HG02798 (cell line): Measurements from ENCODE around the gene SPECC1L.

Source experiments
- ATAC-seq: cut with Tn5 transposase; IDR thresholded peaks from one replicate; pipeline ENCODE4 v1.9.1; 2021; ENCODE audit warnings: mild to moderate bottlenecking; ENCODE audit not compliant: unreplicated experiment, poor library complexity

Gene SPECC1L

GRCh38 chr22:24435861-24436371 is 165.3 kb downstream of the SPECC1L start:
- ATAC-seq, result no peak

- no peak for ATAC-seq
Observed at GRCh38 chr22:24436553-24436952, 165.9 kb downstream of the SPECC1L start.

DNA sequence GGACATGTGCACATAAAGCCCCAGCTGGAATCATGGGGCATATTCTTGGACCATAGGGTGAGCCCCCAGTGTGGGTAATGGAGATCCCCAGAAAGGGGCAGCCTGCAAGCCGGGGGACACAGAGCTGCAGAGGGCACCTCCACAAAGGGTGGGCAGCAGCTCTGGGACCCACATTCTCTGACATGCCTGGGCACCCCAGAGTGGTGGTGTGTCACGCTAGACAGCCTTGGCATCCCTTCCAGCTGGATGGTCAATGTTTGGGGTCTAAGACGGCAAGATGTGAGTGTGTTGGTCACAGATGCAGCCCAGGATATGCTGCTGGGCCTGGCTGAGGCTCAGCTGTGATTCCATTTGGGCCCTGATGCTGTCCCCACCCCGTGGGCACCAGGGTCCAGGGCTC is 166.5 kb downstream of the SPECC1L start:
- ATAC-seq, result no peak

GRCh38 chr22:24437741-24438328 is 167.2 kb downstream of the SPECC1L start:
- no peak for ATAC-seq

DNA sequence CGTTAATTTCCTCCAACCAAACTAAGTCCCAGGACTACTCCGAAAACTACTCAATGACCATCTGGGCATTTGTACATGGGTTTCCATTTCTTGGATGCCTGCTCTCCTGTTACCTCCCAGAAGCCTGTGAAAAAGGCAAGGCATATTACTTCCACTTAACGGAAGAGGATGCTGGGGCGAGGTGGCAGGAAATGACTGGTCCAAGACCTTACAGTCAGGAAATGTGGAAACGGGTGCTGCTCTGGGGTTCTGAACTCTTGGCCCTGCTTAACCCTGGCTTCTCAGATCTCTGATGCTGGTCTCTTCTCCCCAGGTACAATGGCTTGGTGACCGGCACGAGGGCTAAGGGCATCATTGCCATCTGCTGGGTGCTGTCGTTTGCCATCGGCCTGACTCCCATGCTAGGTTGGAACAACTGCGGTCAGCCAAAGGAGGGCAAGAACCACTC is 169.7 kb downstream of the SPECC1L start:
- ATAC-seq, result no peak

DNA sequence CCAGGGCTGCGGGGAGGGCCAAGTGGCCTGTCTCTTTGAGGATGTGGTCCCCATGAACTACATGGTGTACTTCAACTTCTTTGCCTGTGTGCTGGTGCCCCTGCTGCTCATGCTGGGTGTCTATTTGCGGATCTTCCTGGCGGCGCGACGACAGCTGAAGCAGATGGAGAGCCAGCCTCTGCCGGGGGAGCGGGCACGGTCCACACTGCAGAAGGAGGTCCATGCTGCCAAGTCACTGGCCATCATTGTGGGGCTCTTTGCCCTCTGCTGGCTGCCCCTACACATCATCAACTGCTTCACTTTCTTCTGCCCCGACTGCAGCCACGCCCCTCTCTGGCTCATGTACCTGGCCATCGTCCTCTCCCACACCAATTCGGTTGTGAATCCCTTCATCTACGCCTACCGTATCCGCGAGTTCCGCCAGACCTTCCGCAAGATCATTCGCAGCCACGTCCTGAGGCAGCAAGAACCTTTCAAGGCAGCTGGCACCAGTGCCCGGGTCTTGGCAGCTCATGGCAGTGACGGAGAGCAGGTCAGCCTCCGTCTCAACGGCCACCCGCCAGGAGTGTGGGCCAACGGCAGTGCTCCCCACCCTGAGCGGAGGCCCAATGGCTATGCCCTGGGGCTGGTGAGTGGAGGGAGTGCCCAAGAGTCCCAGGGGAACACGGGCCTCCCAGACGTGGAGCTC is 170.2 kb downstream of the SPECC1L start:
- ATAC-seq, result no peak

DNA sequence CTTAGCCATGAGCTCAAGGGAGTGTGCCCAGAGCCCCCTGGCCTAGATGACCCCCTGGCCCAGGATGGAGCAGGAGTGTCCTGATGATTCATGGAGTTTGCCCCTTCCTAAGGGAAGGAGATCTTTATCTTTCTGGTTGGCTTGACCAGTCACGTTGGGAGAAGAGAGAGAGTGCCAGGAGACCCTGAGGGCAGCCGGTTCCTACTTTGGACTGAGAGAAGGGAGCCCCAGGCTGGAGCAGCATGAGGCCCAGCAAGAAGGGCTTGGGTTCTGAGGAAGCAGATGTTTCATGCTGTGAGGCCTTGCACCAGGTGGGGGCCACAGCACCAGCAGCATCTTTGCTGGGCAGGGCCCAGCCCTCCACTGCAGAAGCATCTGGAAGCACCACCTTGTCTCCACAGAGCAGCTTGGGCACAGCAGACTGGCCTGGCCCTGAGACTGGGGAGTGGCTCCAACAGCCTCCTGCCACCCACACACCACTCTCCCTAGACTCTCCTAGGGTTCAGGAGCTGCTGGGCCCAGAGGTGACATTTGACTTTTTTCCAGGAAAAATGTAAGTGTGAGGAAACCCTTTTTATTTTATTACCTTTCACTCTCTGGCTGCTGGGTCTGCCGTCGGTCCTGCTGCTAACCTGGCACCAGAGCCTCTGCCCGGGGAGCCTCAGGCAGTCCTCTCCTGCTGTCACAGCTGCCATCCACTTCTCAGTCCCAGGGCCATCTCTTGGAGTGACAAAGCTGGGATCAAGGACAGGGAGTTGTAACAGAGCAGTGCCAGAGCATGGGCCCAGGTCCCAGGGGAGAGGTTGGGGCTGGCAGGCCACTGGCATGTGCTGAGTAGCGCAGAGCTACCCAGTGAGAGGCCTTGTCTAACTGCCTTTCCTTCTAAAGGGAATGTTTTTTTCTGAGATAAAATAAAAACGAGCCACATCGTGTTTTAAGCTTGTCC is 171.0 kb downstream of the SPECC1L start:
- ATAC-seq, result no peak

GRCh38 chr22:24442352-24442744 is 171.7 kb downstream of the SPECC1L start:
- ATAC-seq, result no peak

DNA sequence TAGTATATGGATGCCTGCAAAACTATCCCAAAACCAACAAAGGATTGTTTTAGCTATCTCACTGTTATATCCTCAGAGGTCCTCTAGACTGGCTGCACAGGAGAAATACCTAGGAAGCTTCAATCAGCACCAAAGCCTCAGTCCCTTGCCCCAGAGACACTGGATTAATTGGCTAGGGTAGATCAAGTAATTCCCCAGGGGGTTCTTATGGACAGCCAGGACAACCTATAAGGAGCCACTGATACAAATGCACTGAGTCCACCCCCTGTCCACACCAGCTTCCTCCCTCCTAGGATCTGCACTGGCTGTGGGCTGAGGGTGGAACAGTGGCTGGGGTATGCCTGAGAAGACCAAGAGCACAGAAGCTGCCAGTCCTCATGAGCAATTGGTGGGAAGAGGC is 173.0 kb downstream of the SPECC1L start:
- ATAC-seq, result no peak

- no peak for ATAC-seq
Observed at GRCh38 chr22:24444251-24444650, 173.6 kb downstream of the SPECC1L start.

DNA sequence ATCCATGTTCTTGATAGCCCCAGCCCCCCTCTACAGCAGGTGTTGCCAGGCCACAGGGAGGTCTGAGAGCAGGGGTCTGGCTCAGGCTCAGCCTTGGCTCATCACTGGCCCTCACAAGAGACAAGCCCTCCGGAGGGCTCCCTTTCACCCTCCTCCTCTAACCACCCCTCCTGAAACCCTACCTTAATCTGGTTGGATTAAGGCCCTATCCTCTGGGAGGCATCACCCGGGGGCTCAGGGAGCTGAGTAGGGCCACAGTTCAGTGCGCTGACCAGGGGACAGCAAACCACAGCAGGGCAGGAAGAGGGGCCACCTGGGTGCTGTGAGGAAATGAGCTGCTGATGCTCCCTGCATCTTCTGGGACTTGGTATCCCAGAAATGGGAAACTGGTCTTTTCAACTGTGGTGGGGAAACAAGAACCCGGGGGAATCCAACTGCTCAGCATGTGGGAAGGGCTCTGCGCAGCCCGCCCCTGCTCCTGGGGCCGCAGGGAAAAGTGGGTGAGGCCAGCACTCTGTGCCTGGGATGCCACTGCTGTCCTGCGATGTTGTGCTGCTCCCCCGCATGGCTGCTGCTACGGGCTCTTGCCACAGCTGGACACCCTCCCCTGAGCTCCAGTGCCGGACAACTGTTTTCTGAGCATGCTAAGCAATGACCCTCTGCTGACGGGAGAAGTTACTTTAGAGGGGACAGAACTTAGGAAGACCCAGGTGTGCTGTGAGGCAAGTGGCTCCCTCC is 174.3 kb downstream of the SPECC1L start:
- no peak for ATAC-seq

GRCh38 chr22:24445481-24446259 is 175.0 kb downstream of the SPECC1L start:
- ATAC-seq, result no peak

DNA sequence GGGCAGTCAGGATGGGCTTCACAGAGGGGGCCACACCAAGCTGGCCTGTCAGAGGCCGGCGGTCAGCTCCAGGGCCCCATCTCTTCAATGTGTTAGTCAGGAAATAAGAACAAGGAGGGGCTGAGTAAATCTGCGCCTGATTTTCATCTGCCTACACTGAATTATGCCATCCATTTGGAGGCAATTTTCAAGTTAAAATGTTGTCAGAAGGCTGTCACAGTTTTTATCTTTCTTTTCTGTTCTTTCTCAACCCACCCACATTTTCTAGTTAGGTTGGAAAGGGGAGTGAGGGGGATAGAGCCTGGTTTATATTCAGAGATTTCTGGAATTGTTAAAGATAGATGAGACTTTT is 175.6 kb downstream of the SPECC1L start:
- ATAC-seq, result no peak

DNA sequence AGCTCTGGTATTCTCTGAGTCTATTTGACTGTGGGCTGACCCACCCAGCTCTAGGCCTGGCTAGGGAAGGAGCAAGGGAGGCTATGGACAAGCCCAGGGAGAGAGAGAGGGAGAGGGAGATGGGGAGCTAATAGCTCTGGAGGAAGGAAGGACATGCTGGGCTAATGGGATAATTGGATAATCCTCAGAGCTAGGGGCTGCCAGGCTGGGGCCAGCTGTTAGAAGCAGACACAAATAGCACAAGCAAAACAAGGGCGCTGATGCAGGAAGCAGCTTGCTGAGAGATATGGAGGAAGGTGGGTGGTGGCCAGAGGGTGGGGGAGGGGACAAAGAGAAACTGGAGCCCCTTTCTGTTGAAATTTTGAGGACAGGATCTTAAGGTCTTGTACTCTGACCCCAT is 180.0 kb downstream of the SPECC1L start:
- ATAC-seq, result no peak

GRCh38 chr22:24451162-24451561 is 180.5 kb downstream of the SPECC1L start:
- ATAC-seq, result no peak

DNA sequence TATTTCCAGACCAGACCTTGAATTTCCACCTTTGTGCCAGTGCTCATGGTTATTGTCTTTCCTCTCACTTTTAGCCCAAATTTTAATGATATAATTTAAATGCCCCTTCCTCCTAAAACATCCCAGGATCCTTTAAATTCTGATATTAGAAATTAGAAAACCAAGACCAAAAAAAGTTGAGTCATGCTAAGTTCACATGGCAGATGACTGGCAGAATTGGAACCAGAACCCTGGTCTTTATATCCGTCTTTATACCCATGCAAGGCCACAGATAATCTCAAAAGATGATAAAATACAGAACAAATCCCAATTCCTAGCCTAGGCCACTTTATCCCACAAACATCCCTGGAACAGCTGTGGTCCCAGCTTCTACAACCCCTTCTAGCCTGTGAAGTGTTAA is 183.2 kb downstream of the SPECC1L start:
- ATAC-seq, result no peak

DNA sequence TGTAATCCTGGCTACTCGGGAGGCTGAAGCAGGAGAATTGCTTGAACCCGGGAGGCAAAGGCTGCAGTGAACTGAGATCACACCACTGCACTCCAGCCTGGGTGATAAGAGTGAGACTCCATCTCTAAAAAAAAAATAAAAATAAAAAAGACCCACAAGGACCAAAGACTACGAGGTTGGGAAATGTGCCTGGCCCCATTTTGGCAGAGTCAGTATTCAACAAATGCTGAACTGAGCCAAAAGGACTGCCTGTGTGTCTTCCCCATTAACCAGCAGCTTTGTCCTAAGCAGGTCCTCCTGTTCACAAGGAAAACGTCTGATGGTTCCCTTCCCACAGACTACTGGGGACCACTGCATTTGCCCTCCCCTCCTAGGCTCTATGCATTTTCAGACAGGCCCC is 184.4 kb downstream of the SPECC1L start:
- ATAC-seq, result no peak

DNA sequence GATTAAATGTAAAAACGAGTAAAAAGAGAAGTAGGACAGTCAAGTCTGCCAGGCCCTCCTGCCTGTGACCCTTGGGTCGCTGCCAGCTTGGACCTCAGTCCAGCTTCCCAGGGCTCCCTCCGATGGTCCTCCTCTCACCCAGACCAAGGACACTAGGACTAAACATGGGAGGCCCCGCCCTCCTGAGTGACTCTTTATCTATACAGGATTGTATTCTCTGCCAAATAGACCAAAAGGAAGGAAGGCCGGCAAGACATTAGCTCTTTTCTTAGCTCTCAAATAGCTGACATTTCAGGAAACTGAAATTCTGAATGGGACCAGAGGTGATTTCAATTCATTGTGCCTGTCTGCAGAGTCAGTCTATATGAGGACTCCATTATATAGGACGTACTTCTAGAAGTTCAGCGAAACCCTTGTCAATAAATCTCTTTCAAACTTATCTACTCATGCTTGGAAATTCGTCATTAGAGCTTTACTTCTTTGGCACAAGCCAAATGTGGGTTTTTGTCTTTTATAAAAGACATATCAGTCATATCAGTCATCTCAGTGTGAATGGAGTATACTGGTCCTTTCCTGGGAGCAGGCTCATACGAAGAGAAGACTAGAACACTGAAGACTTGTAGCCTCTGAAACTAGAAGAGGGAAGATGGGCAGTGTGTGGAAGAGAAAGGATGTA is 185.3 kb downstream of the SPECC1L start:
- no peak for ATAC-seq

DNA sequence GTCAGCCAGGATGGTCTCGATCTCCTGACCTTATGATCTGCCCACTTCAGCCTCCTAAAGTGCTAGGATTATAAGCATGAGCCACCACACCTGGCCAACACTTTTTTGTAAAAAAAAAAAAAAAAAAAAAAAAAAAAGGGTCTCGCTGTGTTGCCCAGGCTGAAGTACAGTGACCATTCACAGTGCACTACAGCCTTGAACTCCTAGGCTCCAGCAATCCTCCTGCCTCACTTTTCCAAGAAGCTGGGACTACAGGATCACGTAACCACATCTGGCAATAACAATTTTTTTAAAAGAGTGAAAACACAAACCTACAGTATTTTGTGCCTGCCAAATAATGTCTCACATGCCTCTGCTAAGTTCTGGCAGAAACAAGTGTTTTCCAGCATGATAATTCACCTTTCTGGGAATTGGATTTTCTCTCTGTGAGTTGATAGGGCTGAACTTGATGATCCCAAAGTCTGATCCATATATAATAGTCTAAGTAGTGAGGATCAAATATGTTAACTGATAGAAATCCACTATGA is 187.3 kb downstream of the SPECC1L start:
- no peak for ATAC-seq
